A549 treated with DMSO at 1 μM for 4 hours (cell line): ENCODE results near the gene LRP10. TPM values are rescaled to one million over a fixed set of nuclear protein-coding genes. Genes with fewer than 3 reads are reported as not detected.

ENCODE experiments used
- total RNA-seq: library from RNA; stranded (reverse); fragments of 200-300 nt; extraction: Qiagen RNA extraction; gene quantifications from 5 replicates; pipeline ENCODE4 v1.2.3, GENCODE V29; 2022; ENCODE audit warnings: low read depth

The LRP10 gene
- total RNA-seq, result 74.7 to 82.6 TPM (median 81.9 TPM) in 5 replicates

GRCh38 chr14:22871224-22872032, at the start of gene LRP10:
Gene LRP10 (plus strand): TSS chr14:22871740. CDS start chr14:22872304, 564 bp downstream.

GRCh38 chr14:22829661-22830442, 41.7 kb upstream of the LRP10 start, which contains the start of gene MRPL52:
Gene MRPL52 (plus strand): TSS chr14:22829887. CDS start chr14:22829913, 26 bp downstream.

DNA sequence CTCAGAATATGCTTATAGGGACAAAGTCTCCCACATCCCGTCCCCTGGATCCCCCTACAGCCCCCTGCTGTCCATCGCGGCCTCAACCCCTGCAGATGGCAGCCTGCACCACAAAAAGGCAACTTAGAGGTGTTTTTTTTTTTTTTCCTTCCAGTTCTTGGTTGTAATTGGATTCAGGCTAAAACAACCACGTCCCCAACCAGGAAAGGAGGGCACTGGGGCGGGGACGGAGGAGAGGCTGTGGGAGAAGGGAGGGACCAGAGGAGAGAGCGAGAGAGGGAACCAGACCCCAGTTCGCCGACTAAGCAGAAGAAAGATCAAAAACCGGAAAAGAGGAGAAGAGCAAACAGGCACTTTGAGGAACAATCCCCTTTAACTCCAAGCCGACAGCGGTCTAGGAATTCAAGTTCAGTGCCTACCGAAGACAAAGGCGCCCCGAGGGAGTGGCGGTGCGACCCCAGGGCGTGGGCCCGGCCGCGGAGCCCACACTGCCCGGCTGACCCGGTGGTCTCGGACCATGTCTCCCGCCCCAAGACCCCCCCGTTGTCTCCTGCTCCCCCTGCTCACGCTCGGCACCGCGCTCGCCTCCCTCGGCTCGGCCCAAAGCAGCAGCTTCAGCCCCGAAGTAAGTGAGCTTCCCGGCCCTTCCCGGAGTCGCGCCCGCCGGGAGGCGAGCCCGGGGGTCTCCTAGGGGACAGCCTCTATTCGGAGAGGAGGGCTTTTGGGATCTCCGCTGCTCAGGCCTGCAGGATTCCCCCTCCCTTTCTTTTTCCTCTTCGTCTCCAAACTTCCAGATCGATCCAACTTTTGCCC, 35.0 kb upstream of the LRP10 start, which contains the start of gene MMP14:
TSS of gene MMP14 (plus strand) at position 285 of the 813 bp plus-strand sequence. CDS start at position 518, 233 bp downstream.

DNA sequence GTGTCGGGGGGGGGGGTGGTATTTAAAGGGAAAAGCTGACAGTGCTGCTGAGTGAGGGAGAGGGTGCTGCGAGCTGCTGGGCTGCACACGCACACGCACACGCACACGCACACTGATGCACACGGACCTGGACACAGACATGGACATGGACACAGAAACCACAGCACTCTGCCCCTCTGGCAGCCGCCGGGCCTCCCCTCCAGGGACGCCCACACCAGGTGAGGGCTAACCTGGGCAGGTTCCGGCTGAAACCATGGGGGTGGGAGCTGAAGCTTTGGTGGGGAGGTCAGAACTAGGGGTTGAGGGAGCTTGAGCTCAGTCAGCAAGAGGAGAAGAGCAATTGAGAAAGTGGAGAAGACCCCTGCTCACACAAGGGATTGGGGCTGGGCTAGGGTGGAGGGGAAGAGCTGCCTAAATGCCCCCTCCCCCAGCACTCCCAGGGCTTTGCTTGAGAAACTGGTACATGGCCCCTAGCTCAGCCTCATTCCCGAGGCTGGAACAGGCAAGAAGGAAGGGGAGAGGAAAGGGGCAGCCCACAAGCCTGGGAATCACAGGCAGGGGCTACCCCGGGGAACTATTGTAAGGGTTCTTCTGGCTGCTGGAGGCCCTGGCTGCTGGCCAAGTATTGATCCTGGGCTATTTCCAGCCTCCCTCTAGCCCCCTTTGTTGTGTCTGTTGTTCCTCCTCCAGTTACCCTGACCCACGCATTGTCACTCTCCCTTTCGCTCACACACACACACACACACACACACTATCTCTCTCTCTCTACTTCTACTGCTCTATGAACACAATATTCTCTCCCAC, 11.8 kb downstream of the LRP10 start, which contains the start of gene REM2:
TSS of gene REM2 (plus strand) at position 50 of the 804 bp plus-strand sequence. CDS start at position 116, 66 bp downstream.

GRCh38 chr14:22918804-22919600, 47.5 kb downstream of the LRP10 start, which contains the start of gene RBM23:
Gene RBM23 (minus strand): TSS chr14:22919149.

GRCh38 chr14:22929104-22929960, 57.8 kb downstream of the LRP10 start, which contains the start of gene PRMT5:
Gene PRMT5 (minus strand): TSS chr14:22929376. CDS start chr14:22929361, 15 bp downstream.

Other genes starting within 250 kb of the LRP10 start
- not detected in 5 replicates for gene OR6J1, start 227.4 kb upstream of the LRP10 start, total RNA-seq
- gene OXA1L, start 105.1 kb upstream of the LRP10 start, total RNA-seq, result 152 to 169 TPM (median 161 TPM) in 5 replicates
- gene SLC7A7, start 56.3 kb upstream of the LRP10 start, total RNA-seq, result 9.8 to 19.1 TPM (median 12.0 TPM) in 5 replicates
- 135 to 197 TPM (median 194 TPM) in 5 replicates for gene MRPL52, start 41.9 kb upstream of the LRP10 start, total RNA-seq
- gene MMP14, start 35.2 kb upstream of the LRP10 start, total RNA-seq, result 0.52 to 1.3 TPM (median 0.75 TPM) in 5 replicates
- 0.29 to 0.46 TPM (median 0.39 TPM) in 5 replicates for gene REM2, start 11.5 kb downstream of the LRP10 start, total RNA-seq
- 63.1 to 66.7 TPM (median 65.4 TPM) in 5 replicates for gene RBM23, start 47.4 kb downstream of the LRP10 start, total RNA-seq
- gene PRMT5, start 57.6 kb downstream of the LRP10 start, total RNA-seq, result 109 to 127 TPM (median 119 TPM) in 5 replicates
- 34.8 to 39.4 TPM (median 36.3 TPM) in 5 replicates for gene HAUS4, start 85.3 kb downstream of the LRP10 start, total RNA-seq
- 36.4 to 45.2 TPM (median 40.3 TPM) in 5 replicates for gene AJUBA, start 110.8 kb downstream of the LRP10 start, total RNA-seq
- gene C14orf93, start 138.4 kb downstream of the LRP10 start, total RNA-seq, result 3.0 to 4.1 TPM (median 3.3 TPM) in 5 replicates
- 296 to 345 TPM (median 321 TPM) in 5 replicates for gene PSMB5, start 163.2 kb downstream of the LRP10 start, total RNA-seq
- not detected in 5 replicates for gene PSMB11, start 170.5 kb downstream of the LRP10 start, total RNA-seq
- 3.4 to 6.1 TPM (median 4.9 TPM) in 5 replicates for gene CDH24, start 185.8 kb downstream of the LRP10 start, total RNA-seq
- 109 to 121 TPM (median 111 TPM) in 5 replicates for gene ACIN1, start 223.4 kb downstream of the LRP10 start, total RNA-seq
- 77.8 to 107 TPM (median 105 TPM) in 5 replicates for gene C14orf119, start 223.8 kb downstream of the LRP10 start, total RNA-seq
- gene CIROP, start 233.2 kb downstream of the LRP10 start, total RNA-seq, result not detected in 5 replicates
- gene CEBPE, start 247.5 kb downstream of the LRP10 start, total RNA-seq, result 0.05 to 0.06 TPM in 2 of 5 replicates, not detected in the others